A549 (cell line): ENCODE data around the gene C1orf21. TPM values are rescaled to one million over a fixed set of nuclear protein-coding genes. Genes with fewer than 3 reads are reported as not detected.

Source experiments
- ATAC-seq, 2 experiments: fragments of 200-7000 bp in 1 of 2; fragments of >200 bp in 1 of 2; cut with Nextera tagmentation in 1 of 2; cut with Tn5 transposase in 1 of 2; 3 replicates each; pipeline versions ENCODE4 v1.8.0 to v1.9.1; 2018 to 2020; ENCODE audit warnings: mild to moderate bottlenecking in 1 of 2, moderate library complexity in 1 of 2
- CTCF ChIA-PET: fragments of 300-600 bp; sonication (Branson Sonifier 250); formaldehyde crosslinking; extraction: SDS; loops from one replicate; lab custom pipeline; 2021; ENCODE audit warnings: antibody characterized with exemption, inconsistent platforms; lab: Yijun Ruan, JAX
- POLR2A ChIA-PET: fragments of 350-600 bp; formaldehyde crosslinking; extraction: SDS; loops from one replicate; lab custom pipeline; 2021; ENCODE audit warnings: antibody characterized with exemption, inconsistent platforms; lab: Yijun Ruan, JAX
- DNase-seq, 2 experiments: peaks; one replicate each; pipeline versions ENCODE4 v3.0.0 to v3.0.0-alpha.2; 2011 to 2016; ENCODE audit warnings: low read depth in 1 of 2, low spot score in 1 of 2
- FAIRE-seq: peaks from 2 replicates; lab custom pipeline; 2011; peaks lifted over from hg19 to GRCh38; lab: Jason Lieb, UNC
- H3K27ac ChIP-seq, 2 experiments: fragments of >200 bp; sonication (Bioruptor Twin); formaldehyde crosslinking; 3 replicates each; pipeline ENCODE4 v1.5.1; 2016 to 2017
- H3K4me1 ChIP-seq: fragments of >200 bp; sonication (Bioruptor Twin); formaldehyde crosslinking; 3 replicates; pipeline ENCODE4 v1.6.1; 2016
- H3K4me2 ChIP-seq: fragments of >200 bp; sonication (Bioruptor Twin); formaldehyde crosslinking; 3 replicates; pipeline ENCODE4 v1.6.1; 2016
- H3K4me3 ChIP-seq: fragments of >200 bp; sonication (Bioruptor Twin); formaldehyde crosslinking; 3 replicates; pipeline ENCODE4 v1.5.1; 2016
- H3K9me3 ChIP-seq: fragments of >200 bp; sonication (Bioruptor Twin); formaldehyde crosslinking; 3 replicates; pipeline ENCODE4 v1.6.1; 2016
- ATOH8 ChIP-seq: fragments of 250-450 bp; sonication (Bioruptor Pico); IDR thresholded peaks from 2 replicates; pipeline ENCODE4 v1.5.0; 2020; ENCODE audit warnings: low read depth, mild to moderate bottlenecking, moderate library complexity
- CHD4 ChIP-seq: fragments of 200-600 bp; sonication (generic); IDR thresholded peaks from 2 replicates; pipeline ENCODE4 v1.6.1; 2016; ENCODE audit warnings: antibody characterized with exemption, mild to moderate bottlenecking, borderline replicate concordance
- CTCF ChIP-seq: fragments of >200 bp; sonication (Bioruptor Twin); formaldehyde crosslinking; IDR thresholded peaks from 3 replicates; pipeline ENCODE4 v1.5.1; 2016
- ELK1 ChIP-seq: fragments of 150-350 bp; IDR thresholded peaks from 2 replicates; pipeline ENCODE4 v1.6.1; 2014; ENCODE audit warnings: low read depth, mild to moderate bottlenecking, low read length
- FOSB ChIP-seq: fragments of 250-450 bp; sonication (Bioruptor Pico); IDR thresholded peaks from 2 replicates; pipeline ENCODE4 v1.5.0; 2020; ENCODE audit warnings: mild to moderate bottlenecking, moderate library complexity
- FOSL2 ChIP-seq, 2 experiments: fragments of 450-650 bp in 1 of 2; fragments of >200 bp in 1 of 2; sonication (Bioruptor Twin) in 1 of 2; formaldehyde crosslinking; IDR thresholded peaks; 2 replicates each; pipeline versions ENCODE4 v1.5.0 to v1.6.1; 2016 to 2020; ENCODE audit warnings: mild to moderate bottlenecking in 1 of 2, moderate library complexity in 1 of 2
- HES2 ChIP-seq: fragments of >200 bp; sonication (Bioruptor Twin); formaldehyde crosslinking; IDR thresholded peaks from 2 replicates; pipeline ENCODE4 v1.6.1; 2016
- HMGXB4 ChIP-seq: fragments of 250-450 bp; sonication (Bioruptor Pico); IDR thresholded peaks from 2 replicates; pipeline ENCODE4 v1.5.0; 2021; ENCODE audit warnings: mild to moderate bottlenecking, moderate library complexity, borderline replicate concordance
- HOXA7 ChIP-seq: fragments of 250-450 bp; sonication (Bioruptor Pico); IDR thresholded peaks from 2 replicates; pipeline ENCODE4 v1.5.0; 2020; ENCODE audit warnings: mild to moderate bottlenecking, moderate library complexity
- HOXB13 ChIP-seq: fragments of 250-450 bp; sonication (Bioruptor Pico); IDR thresholded peaks from 2 replicates; pipeline ENCODE4 v1.5.0; 2020; ENCODE audit warnings: low read depth, mild to moderate bottlenecking, moderate library complexity
- MAZ ChIP-seq: fragments of 150-350 bp; IDR thresholded peaks from 2 replicates; pipeline ENCODE4 v1.6.1; 2014; ENCODE audit warnings: antibody characterized with exemption, low read depth, low read length, borderline replicate concordance
- MYC ChIP-seq: IDR thresholded peaks from 2 replicates; pipeline ENCODE4 v1.6.1; 2012; ENCODE audit warnings: mild to moderate bottlenecking, inconsistent platforms, low read length, improper control_type of control experiment, borderline replicate concordance
- NFE2L2 ChIP-seq: fragments of 150-350 bp; conservative IDR thresholded peaks from 2 replicates; pipeline ENCODE4 v1.6.1; 2014; ENCODE audit warnings: low read length
- NPAS2 ChIP-seq: fragments of 250-450 bp; sonication (Bioruptor Pico); IDR thresholded peaks from 2 replicates; pipeline ENCODE4 v1.8.0; 2022; ENCODE audit warnings: mild to moderate bottlenecking, moderate library complexity, borderline replicate concordance
- PBX3 ChIP-seq: IDR thresholded peaks from 2 replicates; pipeline ENCODE4 v1.6.1; 2012
- PHF8 ChIP-seq: fragments of 200-600 bp; sonication (generic); IDR thresholded peaks from 2 replicates; pipeline ENCODE4 v1.6.1; 2016; ENCODE audit warnings: low read depth, mild to moderate bottlenecking, antibody characterized with exemption, moderate library complexity, borderline replicate concordance
- POLR2AphosphoS2 ChIP-seq: conservative IDR thresholded peaks from 2 replicates; pipeline ENCODE4 v1.6.1; 2012; ENCODE audit warnings: low read length, improper control_type of control experiment, inconsistent platforms
- RAD21 ChIP-seq, 2 experiments: fragments of >200 bp in 1 of 2; sonication (Bioruptor Twin) in 1 of 2; formaldehyde crosslinking in 1 of 2; IDR thresholded peaks in 1 of 2; conservative IDR thresholded peaks in 1 of 2; 2 replicates in 1 of 2; 3 replicates in 1 of 2; pipeline ENCODE4 v1.6.1; 2012 to 2018; ENCODE audit warnings: inconsistent platforms in 1 of 2
- REST ChIP-seq: fragments of 200-600 bp; sonication (generic); IDR thresholded peaks from 2 replicates; pipeline ENCODE4 v1.6.1; 2016; ENCODE audit warnings: antibody characterized with exemption, mild to moderate bottlenecking, moderate library complexity
- SMC3 ChIP-seq: fragments of >200 bp; sonication (Bioruptor Twin); formaldehyde crosslinking; IDR thresholded peaks from 3 replicates; pipeline ENCODE4 v1.6.1; 2018; ENCODE audit warnings: inconsistent platforms
- TP53 ChIP-seq: fragments of 250-450 bp; sonication (Bioruptor Pico); IDR thresholded peaks from 2 replicates; pipeline ENCODE4 v1.5.0; 2021; ENCODE audit warnings: mild to moderate bottlenecking, moderate library complexity
- USF2 ChIP-seq: fragments of 450-650 bp; IDR thresholded peaks from 2 replicates; pipeline ENCODE4 v1.6.1; 2014; ENCODE audit warnings: antibody characterized with exemption
- ZC3H11A ChIP-seq: fragments of 450-650 bp; IDR thresholded peaks from 2 replicates; pipeline ENCODE4 v1.6.1; 2014; ENCODE audit warnings: antibody characterized with exemption, mild to moderate bottlenecking
- ZFP36 ChIP-seq: fragments of 450-650 bp; IDR thresholded peaks from 2 replicates; pipeline ENCODE4 v1.6.1; 2014; ENCODE audit warnings: borderline replicate concordance; ENCODE audit not compliant: partially characterized antibody
- ZNF302 ChIP-seq: fragments of 250-450 bp; sonication (Bioruptor Pico); IDR thresholded peaks from 2 replicates; pipeline ENCODE4 v1.9.0; 2021; ENCODE audit warnings: inconsistent platforms, mild to moderate bottlenecking, moderate library complexity
- ZSCAN20 ChIP-seq: fragments of 250-450 bp; sonication (Bioruptor Pico); IDR thresholded peaks from 2 replicates; pipeline ENCODE4 v1.8.0; 2022; ENCODE audit warnings: mild to moderate bottlenecking, moderate library complexity
- WGBS: methylation state at CpG from one replicate; pipeline ENCODE4 v1.1.6; 2017; ENCODE audit errors: missing lambda C conversion rate; 5-methylcytosine and 5-hydroxymethylcytosine counted together
- polyA plus RNA-seq, 4 experiments: library from polyadenylated mRNA; depleted of rRNA in 3 of 4; stranded (reverse); fragments of >200 nt; fragmentation: RNase III in 1 of 4; extraction: RNeasy Plus Mini Kit Qiagen cat#74134 plus additional on column Dnase treatment in 1 of 4; gene quantifications; 2 replicates in 3 of 4; 3 replicates in 1 of 4; pipeline ENCODE4 v1.2.3, GENCODE V29; 2011 to 2017

C1orf21 gene
- polyA plus RNA-seq, 2 of the 4 experiments (the other 2 are of a cell fraction) = 11.4 to 11.6 TPM

- ChIA-PET CTCF (interaction anchor here (0.9 to 3.2 kb wide), 8 partner anchors 12 to 312 kb away, joined by 3 to 21 read pairs (median 4); no protein-coding TSS in a partner anchor), POLR2A (no interaction called here)
- no peak overlapping the region for H3K4me3 ChIP-seq
- ATAC-seq = peak; percentile 70 to 80; a peak in 3 of 6 replicates
- no peak for FAIRE-seq
- 34% methylated on average over 6 of the region's 6 CpGs for WGBS
- no peaks in the 10 kb centered on the region for H3K9me3 ChIP-seq
- no peak overlapping the region for H3K27ac ChIP-seq
- H3K4me1 ChIP-seq = no peaks in the 10 kb centered on the region
- TF ChIP-seq ATOH8 (CRISPR knock-in tag) (no peak), CHD4 (no peak), HOXB13 (CRISPR knock-in tag) (no peak), PBX3 (no peak), RAD21 (conservative IDR thresholded peaks at IDR 0.05 in 1 of 2, IDR thresholded peaks at IDR 0.05 in 1 of 2) (peak in 1 of 2 experiments; percentile 46; a peak in 3 of 5 replicates), SMC3 (0 out of 3 replicates have a peak, but pooled peaks have one; percentile 24), TP53 (no peak), NPAS2 (no peak), ELK1 (no peak), HES2 (no peak), MYC (no peak), ZFP36 (no peak), CTCF (peak; percentile 21; the same call in 2 of the 3 replicates), FOSB (CRISPR knock-in tag) (no peak), USF2 (no peak), ZSCAN20 (CRISPR knock-in tag) (no peak), REST (no peak), POLR2AphosphoS2 (no peak), FOSL2 (IDR thresholded peaks at IDR 0.05) (no peak), FOSL2 (CRISPR knock-in tag; IDR thresholded peaks at IDR 0.05) (no peak), MAZ (no peak), HMGXB4 (CRISPR knock-in tag) (no peak), NFE2L2 (no peak), HOXA7 (CRISPR knock-in tag) (no peak), PHF8 (no peak), ZC3H11A (no peak), ZNF302 (no peak)
- H3K4me2 ChIP-seq = no peak overlapping the region
- DNase-seq = peak in 1 of 2 experiments; percentile 31
Observed at GRCh38 chr1:184379111-184379752, 7.6 kb upstream of the C1orf21 start.
